Type B pancreatic cell (in vitro differentiated cells): ENCODE measurements around the gene AGBL5. TPM values are rescaled to one million over a fixed set of nuclear protein-coding genes. Genes with fewer than 3 reads are reported as not detected.
A peak's percentile ranks its signal among the peaks of the same experiment; 100 is the strongest.

Experiments used
- DNase-seq: peaks from one replicate; pipeline ENCODE4 v3.0.0; 2021; ENCODE audit warnings: mixed read lengths; ENCODE audit not compliant: unreplicated experiment; ENCODE audit errors: extremely low spot score
- H3K27ac Mint-ChIP-seq: 2 replicates; pipeline ENCODE4 v1.8.0; 2021; ENCODE audit warnings: mild to moderate bottlenecking, mixed read lengths
- H3K27me3 Mint-ChIP-seq: 2 replicates; pipeline ENCODE4 v1.8.0; 2021; ENCODE audit warnings: mixed read lengths
- H3K36me3 Mint-ChIP-seq: 2 replicates; pipeline ENCODE4 v1.8.0; 2021; ENCODE audit warnings: mixed read lengths
- H3K4me1 Mint-ChIP-seq: one replicate; pipeline ENCODE4 v1.8.0; 2021; ENCODE audit warnings: mixed read lengths; ENCODE audit not compliant: unreplicated experiment
- H3K4me3 Mint-ChIP-seq: 2 replicates; pipeline ENCODE4 v1.8.0; 2021; ENCODE audit warnings: mild to moderate bottlenecking, mixed read lengths
- H3K9me3 Mint-ChIP-seq: 2 replicates; pipeline ENCODE4 v1.8.0; 2021; ENCODE audit warnings: mixed read lengths
- total RNA-seq: library from RNA; stranded (reverse); gene quantifications from 2 replicates; pipeline ENCODE4 v1.2.1, GENCODE V29; 2021; ENCODE audit warnings: low replicate concordance
- TF ChIP-seq, protein P1 (sequence below): fragments of 200-600 bp; sonication (generic); conservative IDR thresholded peaks from 2 replicates; pipeline ENCODE4 v1.5.0; 2021; ENCODE audit warnings: antibody characterized with exemption, mild to moderate bottlenecking

Gene AGBL5
- total RNA-seq, 1 donor from 2014 or later: 57.3 TPM

DNA sequence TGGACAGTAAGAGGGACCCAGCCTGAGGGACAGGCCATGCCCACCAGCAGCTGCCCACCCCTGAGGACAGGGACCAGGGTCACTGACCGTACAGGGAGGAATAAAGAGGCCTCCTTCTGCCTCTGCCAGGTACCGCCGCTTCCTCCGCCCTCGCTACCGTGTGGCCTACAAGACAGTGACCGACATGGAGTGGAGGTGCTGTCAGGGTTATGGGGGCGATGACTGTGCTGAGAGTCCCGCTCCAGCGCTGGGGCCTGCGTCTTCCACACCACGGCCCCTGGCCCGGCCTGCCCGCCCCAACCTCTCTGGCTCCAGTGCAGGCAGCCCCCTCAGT is 29.1 kb downstream of the AGBL5 start:
- no peaks in the 10 kb centered on the region for H3K9me3 Mint-ChIP-seq
- H3K4me1 Mint-ChIP-seq: peaks cover 40% of the 10 kb centered on the region
- H3K36me3 Mint-ChIP-seq: peaks cover 5% of the 10 kb centered on the region
- TF ChIP-seq, protein P1, sequence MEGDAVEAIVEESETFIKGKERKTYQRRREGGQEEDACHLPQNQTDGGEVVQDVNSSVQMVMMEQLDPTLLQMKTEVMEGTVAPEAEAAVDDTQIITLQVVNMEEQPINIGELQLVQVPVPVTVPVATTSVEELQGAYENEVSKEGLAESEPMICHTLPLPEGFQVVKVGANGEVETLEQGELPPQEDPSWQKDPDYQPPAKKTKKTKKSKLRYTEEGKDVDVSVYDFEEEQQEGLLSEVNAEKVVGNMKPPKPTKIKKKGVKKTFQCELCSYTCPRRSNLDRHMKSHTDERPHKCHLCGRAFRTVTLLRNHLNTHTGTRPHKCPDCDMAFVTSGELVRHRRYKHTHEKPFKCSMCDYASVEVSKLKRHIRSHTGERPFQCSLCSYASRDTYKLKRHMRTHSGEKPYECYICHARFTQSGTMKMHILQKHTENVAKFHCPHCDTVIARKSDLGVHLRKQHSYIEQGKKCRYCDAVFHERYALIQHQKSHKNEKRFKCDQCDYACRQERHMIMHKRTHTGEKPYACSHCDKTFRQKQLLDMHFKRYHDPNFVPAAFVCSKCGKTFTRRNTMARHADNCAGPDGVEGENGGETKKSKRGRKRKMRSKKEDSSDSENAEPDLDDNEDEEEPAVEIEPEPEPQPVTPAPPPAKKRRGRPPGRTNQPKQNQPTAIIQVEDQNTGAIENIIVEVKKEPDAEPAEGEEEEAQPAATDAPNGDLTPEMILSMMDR: no peak
- H3K27me3 Mint-ChIP-seq: peaks cover 17% of the 10 kb centered on the region
- peak overlapping the region; percentile 93 for H3K27ac Mint-ChIP-seq
- H3K4me3 Mint-ChIP-seq: peak overlapping the region; percentile 85
- DNase-seq: no peak

DNA sequence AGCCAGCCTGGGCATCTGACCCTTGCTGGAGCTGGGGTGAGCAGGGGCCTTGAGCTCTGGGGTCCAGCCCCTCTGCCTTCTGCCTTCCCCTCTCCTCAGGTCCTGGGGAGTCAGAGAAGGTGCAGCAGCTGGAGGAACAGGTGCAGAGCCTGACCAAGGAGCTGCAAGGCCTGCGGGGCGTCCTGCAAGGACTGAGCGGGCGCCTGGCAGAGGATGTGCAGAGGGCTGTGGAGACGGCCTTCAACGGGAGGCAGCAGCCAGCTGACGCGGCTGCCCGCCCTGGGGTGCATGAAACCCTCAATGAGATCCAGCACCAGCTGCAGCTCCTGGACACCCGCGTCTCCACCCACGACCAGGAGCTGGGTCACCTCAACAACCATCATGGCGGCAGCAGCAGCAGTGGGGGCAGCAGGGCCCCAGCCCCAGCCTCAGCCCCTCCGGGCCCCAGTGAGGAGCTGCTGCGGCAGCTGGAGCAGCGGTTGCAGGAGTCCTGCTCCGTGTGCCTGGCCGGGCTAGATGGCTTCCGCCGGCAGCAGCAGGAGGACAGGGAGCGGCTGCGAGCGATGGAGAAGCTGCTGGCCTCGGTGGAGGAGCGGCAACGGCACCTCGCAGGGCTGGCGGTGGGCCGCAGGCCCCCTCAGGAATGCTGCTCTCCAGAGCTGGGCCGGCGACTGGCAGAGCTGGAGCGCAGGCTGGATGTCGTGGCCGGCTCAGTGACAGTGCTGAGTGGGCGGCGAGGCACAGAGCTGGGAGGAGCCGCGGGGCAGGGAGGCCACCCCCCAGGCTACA is 30.7 kb downstream of the AGBL5 start:
- Mint-ChIP-seq H3K4me3 (no peak overlapping the region), H3K9me3 (no peaks in the 10 kb centered on the region), H3K27me3 (peaks cover 6% of the 10 kb centered on the region), H3K27ac (no peak overlapping the region), H3K4me1 (peaks cover 30% of the 10 kb centered on the region), H3K36me3 (peaks cover 5% of the 10 kb centered on the region)
- TF ChIP-seq, protein P1: no peak
- DNase-seq: no peak

DNA sequence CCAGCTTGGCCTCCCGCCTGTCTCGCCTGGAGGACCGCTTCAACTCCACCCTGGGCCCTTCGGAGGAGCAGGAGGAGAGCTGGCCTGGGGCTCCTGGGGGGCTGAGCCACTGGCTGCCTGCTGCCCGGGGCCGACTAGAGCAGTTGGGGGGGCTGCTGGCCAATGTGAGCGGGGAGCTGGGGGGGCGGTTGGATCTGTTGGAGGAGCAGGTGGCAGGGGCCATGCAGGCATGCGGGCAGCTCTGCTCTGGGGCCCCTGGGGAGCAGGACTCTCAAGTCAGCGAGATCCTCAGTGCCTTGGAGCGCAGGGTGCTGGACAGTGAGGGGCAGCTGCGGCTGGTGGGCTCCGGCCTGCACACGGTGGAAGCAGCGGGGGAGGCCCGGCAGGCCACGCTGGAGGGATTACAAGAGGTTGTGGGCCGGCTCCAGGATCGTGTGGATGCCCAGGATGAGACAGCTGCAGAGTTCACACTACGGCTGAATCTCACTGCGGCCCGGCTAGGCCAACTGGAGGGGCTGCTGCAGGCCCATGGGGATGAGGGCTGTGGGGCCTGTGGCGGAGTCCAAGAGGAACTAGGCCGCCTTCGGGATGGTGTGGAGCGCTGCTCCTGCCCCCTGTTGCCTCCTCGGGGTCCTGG is 31.4 kb downstream of the AGBL5 start:
- Mint-ChIP-seq H3K4me3 (no peak overlapping the region), H3K27me3 (peaks cover 7% of the 10 kb centered on the region), H3K36me3 (peaks cover 5% of the 10 kb centered on the region), H3K9me3 (no peaks in the 10 kb centered on the region), H3K27ac (no peak overlapping the region), H3K4me1 (peaks cover 26% of the 10 kb centered on the region)
- TF ChIP-seq, protein P1: no peak
- no peak for DNase-seq

DNA sequence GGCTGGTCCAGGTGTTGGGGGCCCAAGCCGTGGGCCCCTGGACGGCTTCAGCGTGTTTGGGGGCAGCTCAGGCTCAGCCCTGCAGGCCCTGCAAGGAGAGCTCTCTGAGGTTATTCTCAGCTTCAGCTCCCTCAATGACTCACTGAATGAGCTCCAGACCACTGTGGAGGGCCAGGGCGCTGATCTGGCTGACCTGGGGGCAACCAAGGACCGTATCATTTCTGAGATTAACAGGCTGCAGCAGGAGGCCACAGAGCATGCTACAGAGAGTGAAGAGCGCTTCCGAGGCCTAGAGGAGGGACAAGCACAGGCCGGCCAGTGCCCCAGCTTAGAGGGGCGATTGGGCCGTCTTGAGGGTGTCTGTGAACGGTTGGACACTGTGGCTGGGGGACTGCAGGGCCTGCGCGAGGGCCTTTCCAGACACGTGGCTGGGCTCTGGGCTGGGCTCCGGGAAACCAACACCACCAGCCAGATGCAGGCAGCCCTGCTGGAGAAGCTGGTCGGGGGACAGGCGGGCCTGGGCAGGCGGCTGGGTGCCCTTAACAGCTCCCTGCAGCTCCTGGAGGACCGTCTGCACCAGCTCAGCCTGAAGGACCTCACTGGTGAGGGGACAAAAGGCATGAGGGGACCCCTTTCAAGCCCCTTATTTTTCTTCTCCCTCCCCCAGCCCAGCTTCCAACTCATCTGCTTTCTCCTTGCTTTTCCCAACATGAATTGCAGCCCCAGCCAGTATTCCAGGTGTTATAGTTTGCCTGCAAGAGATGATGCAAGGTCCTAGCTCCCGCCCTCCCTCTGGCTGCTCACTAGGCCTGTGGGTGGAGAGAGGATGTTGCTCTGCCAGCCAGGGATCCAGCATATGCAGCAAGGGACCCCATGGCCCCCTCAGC is 32.2 kb downstream of the AGBL5 start:
- DNase-seq: no peak
- Mint-ChIP-seq H3K9me3 (no peaks in the 10 kb centered on the region), H3K36me3 (peaks cover 5% of the 10 kb centered on the region), H3K27ac (no peak overlapping the region), H3K27me3 (peaks cover 10% of the 10 kb centered on the region), H3K4me3 (peak overlapping the region; percentile 44), H3K4me1 (peaks cover 18% of the 10 kb centered on the region)
- TF ChIP-seq, protein P1: no peak

DNA sequence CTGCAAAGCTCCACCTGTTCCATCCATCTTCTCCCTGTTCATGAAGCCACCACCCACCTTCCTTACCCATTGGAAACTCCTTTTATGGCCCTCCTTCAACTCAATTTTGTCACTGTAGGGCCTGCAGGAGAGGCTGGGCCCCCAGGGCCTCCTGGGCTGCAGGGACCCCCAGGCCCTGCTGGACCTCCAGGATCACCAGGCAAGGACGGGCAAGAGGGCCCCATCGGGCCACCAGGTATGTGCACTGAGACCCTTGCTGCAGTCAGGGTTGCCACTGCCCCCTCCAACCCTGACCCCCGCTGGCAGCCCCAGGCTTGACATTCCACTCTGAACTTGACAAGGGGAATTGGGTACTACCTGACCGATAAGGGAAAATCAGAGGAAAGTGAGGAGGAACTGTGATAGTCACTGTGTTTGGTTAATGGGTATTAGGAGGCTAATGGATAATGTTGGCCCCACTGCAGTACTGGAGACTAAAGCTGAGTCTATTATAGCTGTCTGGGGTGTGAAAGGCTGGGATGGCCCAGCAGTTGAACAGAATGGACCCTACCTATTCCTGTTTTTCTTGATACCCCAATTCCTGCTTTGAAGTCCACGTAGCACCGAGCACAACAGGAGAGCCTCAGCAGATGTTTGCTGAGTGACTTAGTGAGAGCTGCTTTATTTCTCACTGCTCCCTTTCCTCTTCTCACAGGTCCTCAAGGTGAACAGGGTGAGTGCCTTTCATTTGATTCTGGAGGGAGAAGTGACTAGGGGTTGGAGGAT is 33.0 kb downstream of the AGBL5 start:
- H3K36me3 Mint-ChIP-seq: peaks cover 5% of the 10 kb centered on the region
- H3K27me3 Mint-ChIP-seq: peaks cover 10% of the 10 kb centered on the region
- TF ChIP-seq, protein P1: no peak
- no peak for DNase-seq
- no peak overlapping the region for H3K27ac Mint-ChIP-seq
- H3K4me1 Mint-ChIP-seq: peaks cover 18% of the 10 kb centered on the region
- H3K4me3 Mint-ChIP-seq: peak overlapping the region; percentile 65
- no peaks in the 10 kb centered on the region for H3K9me3 Mint-ChIP-seq
